ENCODE results near the gene FBXO2.

FBXO2 gene

GRCh38 chr1:11691928-11692711 lies 37.9 kb upstream of the FBXO2 start:
- ChIA-PET POLR2A (interaction anchor here (2.7 kb wide), 1 partner anchor 11 kb away, joined by 16 read pairs; the partner anchor contains the start of gene MAD2L2), CTCF (no interaction called here)
- no peak for TF ChIP-seq HDGF (IDR thresholded peaks at IDR 0.05; ENCODE audit: borderline replicate concordance)
- TF ChIP-seq ARNT (IDR thresholded peaks at IDR 0.05) = no peak
- TF ChIP-seq ELF4 (IDR thresholded peaks at IDR 0.05) = no peak
- no peak for TF ChIP-seq L3MBTL2 (conservative IDR thresholded peaks at IDR 0.05)
- TF ChIP-seq FOXM1 (IDR thresholded peaks at IDR 0.05; ENCODE audit: borderline replicate concordance) = no peak
- no peak for TF ChIP-seq FOXK2 (IDR thresholded peaks at IDR 0.05)
- TF ChIP-seq PKNOX1 (IDR thresholded peaks at IDR 0.05) = no peak
- TF ChIP-seq TARDBP (IDR thresholded peaks at IDR 0.05) = no peak
- TF ChIP-seq BHLHE40 (IDR thresholded peaks at IDR 0.05; ENCODE audit: borderline replicate concordance) = no peak
- no peak for TF ChIP-seq SP1 (IDR thresholded peaks at IDR 0.05)
- TF ChIP-seq CTBP1 (IDR thresholded peaks at IDR 0.05; ENCODE audit: borderline replicate concordance) = no peak
- TF ChIP-seq ZNF384 (IDR thresholded peaks at IDR 0.05) = no peak
- TF ChIP-seq FOXA1 (IDR thresholded peaks at IDR 0.05) = no peak
- TF ChIP-seq NFRKB (IDR thresholded peaks at IDR 0.05) = no peak
- no peak for TF ChIP-seq LEF1 (IDR thresholded peaks at IDR 0.05; ENCODE audit: borderline replicate concordance)
- no peak for DNase-seq (ENCODE audit: extremely low spot score)

DNA sequence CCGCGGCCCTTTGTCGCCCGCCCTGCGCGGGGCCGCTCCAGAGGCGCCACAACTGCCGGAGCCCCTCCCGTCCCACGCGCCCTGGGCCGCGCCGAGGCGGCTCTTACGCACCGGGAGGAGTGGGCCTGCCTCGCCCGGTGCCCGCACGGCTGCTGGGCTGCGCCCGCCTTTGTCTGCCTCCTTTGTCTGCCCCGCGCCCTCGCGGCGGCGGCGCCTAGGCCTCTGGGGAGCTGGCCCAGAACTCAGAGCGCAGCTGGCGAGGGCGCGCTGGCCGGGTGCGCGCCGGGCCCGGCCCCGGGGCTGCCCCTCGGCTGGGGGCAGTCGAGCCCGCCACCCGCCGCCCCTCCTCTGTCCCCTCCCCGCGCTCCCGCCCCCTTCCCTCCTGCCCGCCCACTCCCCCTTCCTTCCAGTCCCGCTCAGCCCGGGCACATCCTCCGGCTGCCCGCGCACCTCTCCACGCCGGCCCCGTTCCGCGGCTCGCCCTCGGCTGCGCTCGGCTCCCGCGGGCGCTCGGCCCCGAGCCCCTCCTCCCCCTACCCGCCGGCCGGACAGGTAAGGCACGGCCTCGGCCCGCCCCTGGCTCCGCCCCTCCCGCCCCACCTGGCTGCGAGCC lies 37.2 kb upstream of the FBXO2 start, which contains the start of gene DRAXIN:
DRAXIN (plus strand) TSS at position 409 of the 613 bp plus-strand sequence. CDS start 14,549 bp downstream, outside the sequence.
- TF ChIP-seq SUZ12 (IDR thresholded peaks at IDR 0.05) = no peak
- TF ChIP-seq L3MBTL2 (conservative IDR thresholded peaks at IDR 0.05) = no peak
- no peak for TF ChIP-seq FOXA1 (IDR thresholded peaks at IDR 0.05)
- TF ChIP-seq CTBP1 (IDR thresholded peaks at IDR 0.05; ENCODE audit: borderline replicate concordance) = no peak
- TF ChIP-seq FOXM1 (IDR thresholded peaks at IDR 0.05; ENCODE audit: borderline replicate concordance) = no peak
- TF ChIP-seq BHLHE40 (IDR thresholded peaks at IDR 0.05; ENCODE audit: borderline replicate concordance) = no peak
- TF ChIP-seq FOXK2 (IDR thresholded peaks at IDR 0.05) = no peak
- TF ChIP-seq ARNT (IDR thresholded peaks at IDR 0.05) = no peak
- TF ChIP-seq HDGF (IDR thresholded peaks at IDR 0.05; ENCODE audit: borderline replicate concordance) = no peak
- TF ChIP-seq SP1 (IDR thresholded peaks at IDR 0.05) = no peak
- no peak for TF ChIP-seq NFRKB (IDR thresholded peaks at IDR 0.05)
- no peak for TF ChIP-seq TARDBP (IDR thresholded peaks at IDR 0.05)
- no peak for TF ChIP-seq PKNOX1 (IDR thresholded peaks at IDR 0.05)
- TF ChIP-seq LEF1 (IDR thresholded peaks at IDR 0.05; ENCODE audit: borderline replicate concordance) = no peak
- no peak for TF ChIP-seq ZNF384 (IDR thresholded peaks at IDR 0.05)
- no peak for TF ChIP-seq ELF4 (IDR thresholded peaks at IDR 0.05)
- POLR2A ChIA-PET = interaction anchor here (2.7 kb wide), 1 partner anchor 10 kb away, joined by 16 read pairs; the partner anchor contains the start of gene MAD2L2
- CTCF ChIA-PET = no interaction called here
- DNase-seq (ENCODE audit: extremely low spot score) = no peak

DNA sequence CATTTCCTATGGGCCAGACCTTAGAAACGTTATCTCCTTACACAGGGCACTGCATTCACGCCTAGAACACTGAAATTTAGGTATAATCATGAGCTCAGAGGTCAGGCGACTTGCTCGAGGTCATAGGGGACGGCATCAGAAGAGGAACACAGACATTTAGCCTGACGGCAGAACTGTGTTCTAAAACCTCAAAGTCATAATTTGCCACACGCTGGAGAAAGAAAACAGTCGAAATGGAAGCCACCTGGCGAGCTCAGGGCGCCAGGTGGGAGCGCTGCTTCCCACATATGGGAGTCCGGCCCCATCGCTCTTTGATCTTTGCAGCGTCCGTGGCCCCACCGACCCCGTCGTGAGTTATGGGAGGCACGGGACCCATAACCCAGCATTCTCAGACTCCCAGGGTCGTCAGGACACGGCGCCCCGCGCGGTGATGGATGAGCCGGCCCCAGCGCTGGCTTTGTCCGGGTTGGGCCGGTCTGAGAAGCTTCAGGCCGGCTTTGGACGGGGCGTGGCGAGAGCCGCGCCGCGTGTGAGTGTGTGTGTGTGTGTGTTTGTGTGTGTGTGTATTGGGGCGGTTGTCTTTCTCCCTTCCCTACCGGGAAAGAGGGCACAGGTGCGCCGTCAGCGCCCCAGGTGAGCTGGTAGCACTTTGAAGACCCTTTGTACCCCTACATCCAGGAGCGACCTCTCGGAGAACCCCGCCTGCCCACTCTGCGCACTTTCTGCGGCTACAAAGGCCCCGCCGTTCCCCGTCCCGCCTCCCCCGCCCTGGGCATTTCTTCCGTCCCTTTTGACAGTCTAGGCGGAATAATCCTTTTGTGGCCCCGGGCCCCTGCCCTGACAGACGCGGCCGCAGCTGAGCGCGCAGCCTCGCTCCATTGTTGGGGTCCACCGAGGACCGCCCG lies 36.4 kb upstream of the FBXO2 start:
- POLR2A ChIA-PET = interaction anchor here (0.8 to 2.7 kb wide), 2 partner anchors 8 to 9 kb away, joined by 3 to 16 read pairs; partner anchors contain the start of gene MAD2L2
- TF ChIP-seq ELF4 (IDR thresholded peaks at IDR 0.05) (no peak), FOXK2 (IDR thresholded peaks at IDR 0.05) (no peak), BHLHE40 (IDR thresholded peaks at IDR 0.05; ENCODE audit: borderline replicate concordance) (no peak), PKNOX1 (IDR thresholded peaks at IDR 0.05) (no peak), FOXM1 (IDR thresholded peaks at IDR 0.05; ENCODE audit: borderline replicate concordance) (no peak), ZNF384 (IDR thresholded peaks at IDR 0.05) (no peak), FOXA1 (IDR thresholded peaks at IDR 0.05) (no peak), NFRKB (IDR thresholded peaks at IDR 0.05) (no peak)
- CTCF ChIA-PET = interaction anchor here (0.8 kb wide), 1 partner anchor 17 kb away, joined by 4 read pairs; no protein-coding TSS in a partner anchor
- no peak for DNase-seq (ENCODE audit: extremely low spot score)

DNA sequence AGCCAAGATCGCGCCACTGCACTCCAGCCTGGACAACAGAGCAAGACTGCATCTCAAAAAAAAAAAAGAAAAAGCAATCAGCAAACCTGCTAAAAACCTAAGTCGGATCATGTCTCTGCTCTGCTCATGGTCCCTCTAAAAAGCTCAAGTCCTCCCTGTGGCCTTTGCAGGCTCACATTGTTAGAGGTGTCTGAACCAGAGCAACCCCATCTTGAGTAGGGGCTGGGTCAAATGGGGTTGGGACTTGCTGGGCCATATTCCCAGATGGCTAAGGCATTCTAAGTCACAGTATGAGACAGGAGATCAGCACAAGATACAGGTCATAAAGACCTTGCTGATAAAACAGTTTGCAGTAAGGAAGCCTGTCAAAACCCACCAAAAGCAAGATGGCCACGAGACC lies 34.3 kb upstream of the FBXO2 start:
- CTCF ChIA-PET = no interaction called here
- TF ChIP-seq HDGF (IDR thresholded peaks at IDR 0.05; ENCODE audit: borderline replicate concordance) (no peak), CTBP1 (IDR thresholded peaks at IDR 0.05; ENCODE audit: borderline replicate concordance) (no peak), L3MBTL2 (conservative IDR thresholded peaks at IDR 0.05) (no peak), SP1 (IDR thresholded peaks at IDR 0.05) (no peak), NFRKB (IDR thresholded peaks at IDR 0.05) (no peak), ELF4 (IDR thresholded peaks at IDR 0.05) (no peak), FOXM1 (IDR thresholded peaks at IDR 0.05; ENCODE audit: borderline replicate concordance) (no peak), FOXA1 (IDR thresholded peaks at IDR 0.05) (no peak), FOXK2 (IDR thresholded peaks at IDR 0.05) (no peak), LEF1 (IDR thresholded peaks at IDR 0.05; ENCODE audit: borderline replicate concordance) (no peak), ZNF384 (IDR thresholded peaks at IDR 0.05) (no peak), PKNOX1 (IDR thresholded peaks at IDR 0.05) (no peak), TARDBP (IDR thresholded peaks at IDR 0.05) (no peak), BHLHE40 (IDR thresholded peaks at IDR 0.05; ENCODE audit: borderline replicate concordance) (no peak), ARNT (IDR thresholded peaks at IDR 0.05) (no peak), SUZ12 (IDR thresholded peaks at IDR 0.05) (no peak)
- POLR2A ChIA-PET = interaction anchor here (0.6 kb wide), 1 partner anchor 20 kb away, joined by 3 read pairs; no protein-coding TSS in a partner anchor
- DNase-seq (ENCODE audit: extremely low spot score) = no peak
